Muscle layer of colon (tissue), 2 donors: ENCODE data around the gene AMN.

Experiments
- H3K27ac ChIP-seq: one replicate; pipeline ENCODE4 v1.7.0; 2013; ENCODE audit warnings: low read depth, mild to moderate bottlenecking, low read length, moderate library complexity
- H3K27me3 ChIP-seq, 2 donors: one replicate each; pipeline ENCODE4 v1.7.0; 2013; ENCODE audit warnings: low read length in 2 of 2, mild to moderate bottlenecking in 2 of 2; ENCODE audit not compliant: insufficient read depth in 2 of 2, control insufficient read depth in 1 of 2
- H3K36me3 ChIP-seq: one replicate; pipeline ENCODE4 v1.7.0; 2013; ENCODE audit warnings: mild to moderate bottlenecking, low read length; ENCODE audit not compliant: insufficient read depth
- H3K4me1 ChIP-seq: one replicate; pipeline ENCODE4 v1.7.0; 2013; ENCODE audit warnings: mild to moderate bottlenecking, low read length; ENCODE audit not compliant: insufficient read depth
- H3K4me3 ChIP-seq, 2 donors: one replicate each; pipeline ENCODE4 v1.7.0; 2013; ENCODE audit warnings: low read length in 2 of 2, low read depth in 1 of 2, mild to moderate bottlenecking in 1 of 2, moderate library complexity in 1 of 2
- H3K9ac ChIP-seq: one replicate; pipeline ENCODE4 v1.7.0; 2013; ENCODE audit warnings: low read length
- H3K9me3 ChIP-seq: one replicate; pipeline ENCODE4 v1.7.0; 2013; ENCODE audit warnings: mild to moderate bottlenecking, low read length
- donor health status: abdominal sarcoma.
- donor health status: Adenocarcinoma of cecum.

The AMN gene

DNA sequence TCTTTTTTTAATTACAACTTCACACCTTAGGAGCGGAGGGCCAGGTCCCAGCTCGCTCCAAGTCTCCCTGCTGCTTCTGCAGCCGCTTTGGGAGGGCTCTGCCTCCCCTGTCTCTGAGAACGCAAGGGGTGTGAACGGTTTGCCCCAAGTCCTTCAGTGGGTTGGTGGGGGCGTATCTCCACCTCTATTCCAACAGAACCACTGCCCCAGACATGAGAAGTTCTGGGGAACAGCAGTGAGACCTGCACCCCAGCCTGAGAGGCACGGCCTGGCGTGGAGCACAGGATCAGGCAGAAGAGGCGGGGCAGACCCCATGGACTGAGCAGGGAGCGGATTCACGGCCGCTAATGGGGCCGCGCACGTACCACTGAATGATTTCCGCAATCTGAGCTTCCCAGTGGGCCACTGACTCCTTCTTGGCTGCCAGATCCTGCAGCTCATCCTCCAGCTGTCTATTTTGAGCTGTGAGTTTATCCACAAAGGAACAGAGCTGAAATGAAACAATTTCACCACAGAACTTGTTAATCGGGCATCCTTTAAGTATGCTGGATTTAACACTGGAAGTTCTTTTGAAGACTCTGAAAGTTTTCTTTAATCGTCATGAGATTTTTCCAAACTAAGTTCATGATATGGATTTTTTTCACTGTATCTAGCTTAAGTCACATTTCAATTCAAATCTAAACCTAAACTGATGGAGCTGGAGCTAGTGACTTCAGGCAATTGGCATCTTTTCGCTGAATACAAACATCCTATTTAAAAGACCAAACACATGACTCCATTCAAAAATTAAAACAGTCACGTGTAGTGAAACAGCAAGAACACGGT is 44.4 kb downstream of the AMN start:
- Histone ChIP-seq H3K9ac (no peak overlapping the region), H3K4me1 (no peaks in the 10 kb centered on the region), H3K27me3 (no peaks in the 10 kb centered on the region), H3K27ac (no peak overlapping the region), H3K4me3 (no peak overlapping the region), H3K36me3 (peaks cover 90% of the 10 kb centered on the region), H3K9me3 (no peaks in the 10 kb centered on the region)

DNA sequence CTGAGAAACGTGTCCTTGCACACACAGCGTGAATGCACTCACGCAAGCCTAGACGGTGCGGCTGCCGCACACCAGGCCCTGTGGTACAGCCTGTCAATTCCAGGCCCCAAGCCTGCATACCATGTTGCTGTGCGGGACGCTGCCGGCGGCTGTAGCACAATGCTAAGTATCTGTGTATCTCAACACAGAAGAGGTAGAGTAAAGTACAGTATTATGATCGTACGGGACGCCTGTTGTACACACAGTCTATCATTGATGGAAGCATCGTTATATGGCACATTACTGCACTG is 45.0 kb downstream of the AMN start:
- Histone ChIP-seq H3K9me3 (no peaks in the 10 kb centered on the region), H3K27ac (no peak overlapping the region), H3K4me3 (no peak overlapping the region), H3K27me3 (no peaks in the 10 kb centered on the region), H3K9ac (no peak overlapping the region), H3K4me1 (no peaks in the 10 kb centered on the region), H3K36me3 (peaks cover 85% of the 10 kb centered on the region)

DNA sequence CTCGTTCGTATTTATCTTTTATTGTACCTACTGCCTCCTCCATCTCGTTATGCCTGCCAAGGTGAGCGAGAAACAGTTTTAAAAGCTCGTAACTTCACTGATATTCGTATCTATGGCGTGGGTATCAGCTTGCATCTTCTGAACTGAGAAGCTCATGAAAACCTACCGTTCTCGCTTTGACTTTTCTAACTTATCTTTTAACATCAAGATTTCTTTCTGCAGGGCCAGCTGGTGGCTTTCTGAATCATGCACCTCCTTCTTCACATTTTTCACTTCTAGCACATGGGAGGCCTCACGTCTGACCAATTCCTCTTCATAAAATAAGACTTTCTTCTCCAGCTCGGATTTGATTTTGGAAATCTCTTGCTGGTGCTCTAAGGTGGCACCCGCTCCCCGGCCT is 45.8 kb downstream of the AMN start:
- H3K4me1 ChIP-seq = no peaks in the 10 kb centered on the region
- no peak overlapping the region for H3K9ac ChIP-seq
- H3K27ac ChIP-seq = no peak overlapping the region
- H3K36me3 ChIP-seq = peaks cover 86% of the 10 kb centered on the region
- H3K27me3 ChIP-seq = no peaks in the 10 kb centered on the region
- no peaks in the 10 kb centered on the region for H3K9me3 ChIP-seq
- H3K4me3 ChIP-seq = no peak overlapping the region

DNA sequence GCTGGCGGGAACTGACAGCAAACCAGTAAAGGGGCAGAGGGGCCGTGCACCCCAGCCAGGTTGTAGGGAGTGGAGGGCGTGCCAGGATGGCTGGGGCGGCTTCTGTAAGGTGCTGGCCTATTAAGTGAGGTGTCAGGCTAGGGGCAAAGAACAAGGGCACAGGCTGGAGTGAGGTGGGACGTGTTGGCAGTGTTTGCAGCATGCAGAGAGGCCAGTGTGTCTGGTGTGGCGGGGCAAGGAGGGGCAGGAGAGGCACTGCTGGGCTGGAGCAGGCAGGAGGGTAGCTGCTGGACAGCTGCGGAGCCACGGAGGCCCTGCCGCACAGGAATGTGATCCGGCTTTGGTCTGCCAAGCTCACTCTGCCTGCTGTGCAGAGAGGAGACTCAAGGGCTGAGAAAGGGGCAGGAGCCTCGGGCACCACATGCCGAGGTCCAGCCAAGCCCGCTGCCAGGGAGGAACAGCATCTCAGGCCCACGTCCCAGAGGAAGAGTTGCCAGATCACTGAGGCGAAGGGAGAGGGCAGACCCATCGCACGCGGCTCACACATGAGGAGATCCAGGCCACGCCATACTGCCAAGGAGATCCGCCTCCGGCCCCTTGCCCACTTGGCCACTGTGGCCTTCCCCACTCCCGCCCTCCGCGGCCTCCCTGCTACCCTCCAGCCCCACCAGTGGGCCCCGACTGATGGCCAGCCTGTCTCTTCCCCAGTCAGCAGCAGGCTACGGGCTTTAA is 46.8 kb downstream of the AMN start:
- H3K27ac ChIP-seq = no peak overlapping the region
- H3K9ac ChIP-seq = no peak overlapping the region
- no peaks in the 10 kb centered on the region for H3K9me3 ChIP-seq
- H3K36me3 ChIP-seq = peaks cover 86% of the 10 kb centered on the region
- no peaks in the 10 kb centered on the region for H3K4me1 ChIP-seq
- no peaks in the 10 kb centered on the region for H3K27me3 ChIP-seq
- H3K4me3 ChIP-seq = no peak overlapping the region

DNA sequence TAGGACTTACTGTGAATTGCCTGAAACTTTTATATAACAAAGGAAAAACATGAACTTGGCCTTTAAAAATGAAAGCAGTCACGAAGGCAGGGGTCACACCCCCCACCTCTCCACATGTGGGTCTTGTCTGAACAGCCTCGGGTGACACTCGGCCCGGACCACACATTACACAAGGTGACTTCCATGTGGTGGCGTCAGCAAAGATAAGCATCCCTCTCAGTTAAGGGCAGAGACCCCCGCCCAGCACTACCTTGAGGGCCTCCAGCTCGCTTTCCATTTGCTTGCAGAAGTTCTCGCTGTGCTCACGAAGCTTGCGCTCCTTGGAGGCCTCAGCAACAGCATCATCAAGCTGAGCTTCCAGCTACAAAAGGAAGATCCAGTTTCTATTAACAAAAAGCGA is 47.4 kb downstream of the AMN start:
- Histone ChIP-seq H3K36me3 (peaks cover 88% of the 10 kb centered on the region), H3K4me1 (no peaks in the 10 kb centered on the region), H3K27me3 (no peaks in the 10 kb centered on the region), H3K9me3 (no peaks in the 10 kb centered on the region), H3K4me3 (no peak overlapping the region), H3K27ac (no peak overlapping the region), H3K9ac (no peak overlapping the region)

DNA sequence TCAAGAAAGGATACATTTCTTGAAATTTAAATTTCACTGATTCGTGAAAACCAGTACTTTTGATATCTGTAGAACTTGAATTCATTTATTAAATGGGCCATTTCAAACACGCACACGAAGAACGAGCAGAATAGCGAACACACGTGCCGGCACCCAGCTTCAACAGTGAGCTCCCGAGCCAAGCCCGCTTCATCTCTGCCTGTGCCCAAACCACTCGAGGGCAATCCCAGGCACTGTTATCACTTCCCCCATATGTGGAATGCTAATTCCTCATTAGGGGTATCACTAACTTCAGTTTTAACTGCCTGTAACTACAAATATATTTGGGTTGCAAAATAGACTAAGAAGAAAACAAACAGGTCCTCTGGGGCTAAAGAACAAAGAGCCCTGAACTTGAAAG is 48.0 kb downstream of the AMN start:
- H3K9ac ChIP-seq = no peak overlapping the region
- no peak overlapping the region for H3K27ac ChIP-seq
- H3K9me3 ChIP-seq = no peaks in the 10 kb centered on the region
- no peaks in the 10 kb centered on the region for H3K4me1 ChIP-seq
- H3K4me3 ChIP-seq = no peak overlapping the region
- peaks cover 86% of the 10 kb centered on the region for H3K36me3 ChIP-seq
- no peaks in the 10 kb centered on the region for H3K27me3 ChIP-seq

DNA sequence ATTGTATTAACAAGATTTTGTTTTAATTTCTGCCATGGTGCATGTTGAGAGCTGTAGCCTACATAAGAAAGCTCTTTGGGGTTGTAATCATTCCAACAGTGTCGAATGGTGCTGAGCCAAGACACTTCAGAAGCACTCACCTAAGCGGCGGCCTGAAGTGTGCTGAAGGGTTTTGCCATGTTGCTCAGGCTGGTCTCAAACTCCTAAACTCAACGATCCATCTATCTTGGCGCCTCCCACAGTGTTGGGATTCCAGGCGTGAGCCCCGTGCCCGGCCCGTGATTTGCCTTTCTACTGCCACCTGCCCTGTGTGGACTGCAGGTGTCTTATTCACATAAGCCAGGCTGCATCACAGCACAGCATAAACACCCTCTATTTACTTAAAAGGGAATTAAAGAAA is 48.9 kb downstream of the AMN start:
- no peak overlapping the region for H3K27ac ChIP-seq
- peaks cover 86% of the 10 kb centered on the region for H3K36me3 ChIP-seq
- no peaks in the 10 kb centered on the region for H3K9me3 ChIP-seq
- H3K4me1 ChIP-seq = no peaks in the 10 kb centered on the region
- no peaks in the 10 kb centered on the region for H3K27me3 ChIP-seq
- no peak overlapping the region for H3K9ac ChIP-seq
- H3K4me3 ChIP-seq = no peak overlapping the region

DNA sequence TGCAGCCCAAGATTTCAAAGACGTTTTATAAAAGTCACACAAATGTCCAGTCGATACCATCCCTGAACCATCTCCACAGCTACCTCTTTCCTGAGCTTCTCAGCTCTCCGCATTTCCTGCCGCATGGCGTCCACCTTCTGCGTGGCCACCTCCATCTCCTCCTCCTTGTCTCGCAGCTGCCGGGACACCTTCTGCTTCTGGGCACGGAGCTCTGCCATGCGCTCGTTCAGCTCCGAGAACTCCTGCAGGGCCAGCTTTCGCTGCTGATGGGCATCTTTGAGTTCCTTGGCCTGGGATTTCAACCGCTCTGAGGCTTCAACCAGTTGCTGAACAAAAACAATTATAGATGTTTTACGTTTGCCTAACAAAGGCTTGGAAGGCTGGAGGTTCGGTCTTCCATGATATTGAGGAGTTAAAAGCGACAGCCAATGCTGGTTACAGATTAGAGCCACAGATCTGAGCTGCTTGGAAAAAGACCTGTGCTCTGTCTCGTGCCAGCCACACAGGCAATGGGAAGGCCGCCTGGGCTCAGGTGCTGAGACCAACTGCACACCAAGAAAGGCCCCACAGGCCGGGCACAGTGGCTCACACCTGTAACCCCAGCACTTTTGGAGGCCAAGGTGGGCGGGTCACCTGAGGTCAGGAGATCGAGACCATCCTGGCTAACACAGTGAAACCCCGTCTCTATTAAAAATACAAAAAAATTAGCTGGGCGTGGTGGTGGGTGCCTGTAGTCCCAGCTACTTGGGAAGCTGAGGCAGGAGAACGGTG is 49.6 kb downstream of the AMN start:
- H3K36me3 ChIP-seq = peaks cover 85% of the 10 kb centered on the region
- H3K9me3 ChIP-seq = no peaks in the 10 kb centered on the region
- no peak overlapping the region for H3K9ac ChIP-seq
- no peaks in the 10 kb centered on the region for H3K27me3 ChIP-seq
- no peak overlapping the region for H3K4me3 ChIP-seq
- no peaks in the 10 kb centered on the region for H3K4me1 ChIP-seq
- no peak overlapping the region for H3K27ac ChIP-seq

DNA sequence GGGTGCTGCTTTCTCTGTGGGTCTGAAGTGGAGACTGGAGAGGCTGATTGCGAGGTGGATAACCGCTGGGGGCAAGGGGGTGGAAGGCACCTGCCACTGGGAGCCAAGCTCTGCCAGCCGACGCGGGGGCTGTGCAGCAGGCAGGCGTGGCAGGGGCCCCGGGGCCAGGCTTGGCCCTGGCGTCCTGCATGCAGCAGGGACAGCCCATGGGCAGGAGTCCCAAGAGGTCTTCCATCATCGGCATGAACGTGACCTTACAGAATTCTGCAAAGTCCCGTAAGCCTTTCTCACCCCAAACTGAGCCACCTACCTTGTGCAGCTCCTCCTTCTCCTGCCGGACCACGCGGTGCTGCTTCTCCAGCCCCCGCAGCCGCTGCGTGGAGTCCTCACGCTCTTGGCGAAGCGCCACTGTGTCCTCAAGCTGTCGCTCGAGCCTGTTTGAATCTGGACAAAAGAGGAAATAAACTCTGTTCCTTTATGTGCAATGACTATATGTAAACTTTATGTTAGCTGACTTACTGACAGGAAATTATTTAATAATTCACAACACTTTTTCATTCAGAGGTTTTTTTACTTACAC is 51.3 kb downstream of the AMN start:
- H3K9ac ChIP-seq = no peak overlapping the region

DNA sequence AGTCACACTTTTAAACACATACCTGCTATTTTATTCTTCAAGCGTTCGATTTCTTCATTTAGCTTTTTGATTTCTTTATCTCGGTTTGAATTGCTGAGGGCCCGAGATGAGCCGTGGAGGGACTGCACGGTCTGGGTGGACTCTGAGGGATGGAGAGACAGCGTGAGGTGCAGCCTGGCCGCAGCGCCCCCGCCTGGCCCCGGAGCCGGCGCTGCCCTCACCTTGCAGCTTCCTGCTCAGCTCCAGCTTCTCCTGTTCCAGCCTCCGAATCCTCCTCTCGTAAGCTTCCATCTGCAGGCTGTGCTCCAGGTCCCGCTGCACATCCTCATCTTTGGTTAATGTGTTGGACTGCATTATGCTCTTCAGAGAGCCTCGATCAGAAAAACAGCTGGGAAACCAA is 53.2 kb downstream of the AMN start:
- H3K36me3 ChIP-seq = peaks cover 83% of the 10 kb centered on the region

More for the DNA sequence above, 51.3 kb downstream of the AMN start:
- Histone ChIP-seq H3K36me3 (peaks cover 82% of the 10 kb centered on the region), H3K27ac (no peak overlapping the region), H3K9me3 (no peaks in the 10 kb centered on the region), H3K4me1 (no peaks in the 10 kb centered on the region), H3K4me3 (no peak overlapping the region), H3K27me3 (no peaks in the 10 kb centered on the region)

DNA sequence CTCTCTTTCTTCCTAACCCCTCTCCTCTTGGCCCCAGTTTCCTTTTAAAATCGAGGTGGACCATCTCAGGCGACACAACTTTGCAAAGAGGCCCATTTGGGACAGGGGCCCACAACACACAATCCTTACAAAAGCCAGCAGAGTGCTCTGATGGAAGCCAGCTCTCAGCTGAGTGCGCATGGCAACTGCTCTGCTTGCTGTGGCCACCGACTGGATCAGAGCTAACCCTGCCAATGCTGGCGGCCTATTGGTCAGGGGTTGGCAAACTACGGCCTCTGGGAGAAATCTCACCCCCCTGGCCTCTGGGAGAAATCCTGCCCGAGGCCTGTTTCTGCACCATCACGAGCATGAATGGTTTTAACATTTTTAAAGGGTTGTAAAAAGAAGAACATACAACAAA is 55.0 kb downstream of the AMN start:
- Histone ChIP-seq H3K27ac (no peak overlapping the region), H3K9me3 (no peaks in the 10 kb centered on the region), H3K36me3 (peaks cover 79% of the 10 kb centered on the region), H3K4me3 (no peak overlapping the region), H3K9ac (no peak overlapping the region), H3K27me3 (no peaks in the 10 kb centered on the region), H3K4me1 (no peaks in the 10 kb centered on the region)

More for the DNA sequence above, 53.2 kb downstream of the AMN start:
- no peaks in the 10 kb centered on the region for H3K27me3 ChIP-seq
- H3K4me3 ChIP-seq = no peak overlapping the region
- no peaks in the 10 kb centered on the region for H3K4me1 ChIP-seq
- H3K9me3 ChIP-seq = no peaks in the 10 kb centered on the region
- H3K9ac ChIP-seq = no peak overlapping the region
- H3K27ac ChIP-seq = no peak overlapping the region
